ENCODE measurements around the gene FOXRED1.

DNA sequence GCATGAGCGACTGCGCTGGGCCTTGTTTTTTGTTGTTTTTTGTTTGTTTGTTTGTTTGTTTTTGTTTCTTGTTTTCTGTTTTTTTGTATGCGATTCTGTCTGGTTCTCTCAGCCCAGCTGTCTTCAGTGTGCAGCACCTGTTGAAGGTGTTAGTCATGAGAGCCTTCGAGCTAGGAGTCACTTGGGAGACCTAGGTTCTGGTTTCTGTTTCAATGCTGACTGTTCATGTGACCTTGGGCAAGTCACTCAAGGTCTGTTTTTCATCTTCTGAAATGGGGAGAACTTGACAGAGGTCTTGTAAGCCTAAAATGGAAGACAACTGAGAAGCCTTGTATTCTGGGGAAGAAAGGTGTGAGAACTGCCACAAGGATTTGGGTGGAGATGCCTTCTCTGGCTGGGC lies 36.7 kb downstream of the FOXRED1 start:
- TF ChIP-seq POLR2AphosphoS5 (IDR thresholded peaks at IDR 0.05; ENCODE audit: low read depth, low read length) (no peak), TAF1 (IDR thresholded peaks at IDR 0.05; ENCODE audit: borderline replicate concordance, insufficient read depth, low read length) (no peak)
- TF ChIP-seq, protein P1, sequence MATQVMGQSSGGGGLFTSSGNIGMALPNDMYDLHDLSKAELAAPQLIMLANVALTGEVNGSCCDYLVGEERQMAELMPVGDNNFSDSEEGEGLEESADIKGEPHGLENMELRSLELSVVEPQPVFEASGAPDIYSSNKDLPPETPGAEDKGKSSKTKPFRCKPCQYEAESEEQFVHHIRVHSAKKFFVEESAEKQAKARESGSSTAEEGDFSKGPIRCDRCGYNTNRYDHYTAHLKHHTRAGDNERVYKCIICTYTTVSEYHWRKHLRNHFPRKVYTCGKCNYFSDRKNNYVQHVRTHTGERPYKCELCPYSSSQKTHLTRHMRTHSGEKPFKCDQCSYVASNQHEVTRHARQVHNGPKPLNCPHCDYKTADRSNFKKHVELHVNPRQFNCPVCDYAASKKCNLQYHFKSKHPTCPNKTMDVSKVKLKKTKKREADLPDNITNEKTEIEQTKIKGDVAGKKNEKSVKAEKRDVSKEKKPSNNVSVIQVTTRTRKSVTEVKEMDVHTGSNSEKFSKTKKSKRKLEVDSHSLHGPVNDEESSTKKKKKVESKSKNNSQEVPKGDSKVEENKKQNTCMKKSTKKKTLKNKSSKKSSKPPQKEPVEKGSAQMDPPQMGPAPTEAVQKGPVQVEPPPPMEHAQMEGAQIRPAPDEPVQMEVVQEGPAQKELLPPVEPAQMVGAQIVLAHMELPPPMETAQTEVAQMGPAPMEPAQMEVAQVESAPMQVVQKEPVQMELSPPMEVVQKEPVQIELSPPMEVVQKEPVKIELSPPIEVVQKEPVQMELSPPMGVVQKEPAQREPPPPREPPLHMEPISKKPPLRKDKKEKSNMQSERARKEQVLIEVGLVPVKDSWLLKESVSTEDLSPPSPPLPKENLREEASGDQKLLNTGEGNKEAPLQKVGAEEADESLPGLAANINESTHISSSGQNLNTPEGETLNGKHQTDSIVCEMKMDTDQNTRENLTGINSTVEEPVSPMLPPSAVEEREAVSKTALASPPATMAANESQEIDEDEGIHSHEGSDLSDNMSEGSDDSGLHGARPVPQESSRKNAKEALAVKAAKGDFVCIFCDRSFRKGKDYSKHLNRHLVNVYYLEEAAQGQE (IDR thresholded peaks at IDR 0.05; ENCODE audit: insufficient read depth in 1 of 2, low read depth in 2 of 2, low read length in 2 of 2), result no peak
